C1 segment of cervical spinal cord (tissue), 14 donors: ENCODE data around the gene SENP5.

Experiments
- DNase-seq, 14 donors: peaks; one replicate each; lab custom pipeline; 2025; lab: John Stamatoyannopoulos, UW

The SENP5 gene

GRCh38 chr3:196967412-196968232 lies 99.9 kb downstream of the SENP5 start:
- peak in 1 of 14 donors; percentile 15 for DNase-seq

GRCh38 chr3:196968233-196969133 lies 100.8 kb downstream of the SENP5 start, which contains the start of gene PIGZ:
Gene PIGZ, minus strand, starts transcription at chr3:196968833. Its CDS starts 16,802 bp downstream, at chr3:196952031.
- DNase-seq = peak in 5 of 14 donors; percentile 13 to 61 (median 40)

GRCh38 chr3:196969134-196969659 lies 101.5 kb downstream of the SENP5 start:
- peak in 3 of 14 donors; percentile 23 to 24 (median 23) for DNase-seq

- DNase-seq = peak in 8 of 14 donors; percentile 16 to 60 (median 22)
Observed at GRCh38 chr3:196969660-196970546, 102.2 kb downstream of the SENP5 start.

GRCh38 chr3:196970547-196971093 lies 102.9 kb downstream of the SENP5 start:
- no peak for DNase-seq

GRCh38 chr3:196971094-196971698 lies 103.5 kb downstream of the SENP5 start:
- no peak for DNase-seq

- no peak for DNase-seq
Observed at GRCh38 chr3:196974661-196975060, 106.9 kb downstream of the SENP5 start.

GRCh38 chr3:196975349-196975748 lies 107.6 kb downstream of the SENP5 start:
- no peak for DNase-seq

- DNase-seq = no peak
Observed at GRCh38 chr3:196976941-196977340, 109.2 kb downstream of the SENP5 start.

- peak in 1 of 14 donors; percentile 44 for DNase-seq
Observed at GRCh38 chr3:196979545-196979944, 111.8 kb downstream of the SENP5 start.

GRCh38 chr3:196981657-196982056 lies 113.9 kb downstream of the SENP5 start:
- no peak for DNase-seq

GRCh38 chr3:196983186-196983585 lies 115.5 kb downstream of the SENP5 start:
- no peak for DNase-seq
